Mesenchymal stem cell (in vitro differentiated cells and primary cell): ENCODE results near the gene SYT2.

Experiments
- DNase-seq: peaks from one replicate; pipeline ENCODE4 v3.0.0-alpha.2; 2013
- H2AFZ ChIP-seq: one replicate; pipeline ENCODE4 v1.6.1; 2013; ENCODE audit warnings: low read depth, mild to moderate bottlenecking, control low read depth, inconsistent platforms, low read length, moderate library complexity
- H2AK5ac ChIP-seq: 2 replicates; pipeline ENCODE4 v1.6.1; 2013; ENCODE audit warnings: low read length, moderate library complexity, mild to moderate bottlenecking, inconsistent platforms; ENCODE audit not compliant: severe bottlenecking
- H2BK120ac ChIP-seq: one replicate; pipeline ENCODE4 v1.6.1; 2013; ENCODE audit warnings: low read depth, mild to moderate bottlenecking, inconsistent platforms, low read length, moderate library complexity
- H2BK12ac ChIP-seq, 2 experiments: one replicate each; pipeline ENCODE4 v1.6.1; 2013; ENCODE audit warnings: inconsistent platforms in 2 of 2, low read length in 2 of 2, mild to moderate bottlenecking in 2 of 2, moderate library complexity in 2 of 2, control low read depth in 1 of 2
- H2BK15ac ChIP-seq: one replicate; pipeline ENCODE4 v1.6.1; 2013; ENCODE audit warnings: mild to moderate bottlenecking, low read depth, inconsistent platforms; ENCODE audit not compliant: poor library complexity, severe bottlenecking
- H2BK5ac ChIP-seq: 2 replicates; pipeline ENCODE4 v1.6.1; 2013; ENCODE audit warnings: low read depth, mild to moderate bottlenecking, low read length, control low read depth, inconsistent platforms; ENCODE audit not compliant: poor library complexity, severe bottlenecking
- H3K14ac ChIP-seq, 2 experiments: one replicate each; pipeline ENCODE4 v1.6.1; 2013; ENCODE audit warnings: inconsistent platforms in 2 of 2, low read length in 2 of 2, control low read depth in 1 of 2, mild to moderate bottlenecking in 1 of 2, moderate library complexity in 1 of 2
- H3K18ac ChIP-seq, 2 experiments: one replicate each; pipeline ENCODE4 v1.6.1; 2013; ENCODE audit warnings: inconsistent platforms in 2 of 2, low read length in 2 of 2, control low read depth in 1 of 2, low read depth in 1 of 2, mild to moderate bottlenecking in 1 of 2
- H3K23ac ChIP-seq, 2 experiments: one replicate each; pipeline ENCODE4 v1.6.1; 2013; ENCODE audit warnings: inconsistent platforms in 2 of 2, low read length in 2 of 2, mild to moderate bottlenecking in 2 of 2, moderate library complexity in 2 of 2, control low read depth in 1 of 2
- H3K27ac ChIP-seq: 2 replicates; pipeline ENCODE4 v1.5.1; 2013; ENCODE audit warnings: mild to moderate bottlenecking, moderate library complexity, low read length, control low read depth, inconsistent platforms; ENCODE audit not compliant: poor library complexity, severe bottlenecking
- H3K27me3 ChIP-seq, 2 experiments: 2 replicates each; pipeline versions ENCODE4 v1.6.1 to v1.7.0; 2013; ENCODE audit warnings: low read length in 2 of 2, mild to moderate bottlenecking in 2 of 2, moderate library complexity in 2 of 2, control low read depth in 1 of 2, inconsistent platforms in 1 of 2; ENCODE audit not compliant: control insufficient read depth in 1 of 2, insufficient read depth in 1 of 2
- H3K36me3 ChIP-seq, 2 experiments: 2 replicates each; pipeline versions ENCODE4 v1.6.1 to v1.7.0; 2013; ENCODE audit warnings: low read length in 2 of 2, control low read depth in 1 of 2, inconsistent platforms in 1 of 2, low read depth in 1 of 2, mild to moderate bottlenecking in 1 of 2; ENCODE audit not compliant: insufficient read depth in 2 of 2, control insufficient read depth in 1 of 2
- H3K4ac ChIP-seq, 2 experiments: one replicate each; pipeline ENCODE4 v1.6.1; 2013; ENCODE audit warnings: inconsistent platforms in 2 of 2, low read length in 2 of 2, mild to moderate bottlenecking in 2 of 2, moderate library complexity in 2 of 2, control low read depth in 1 of 2, low read depth in 1 of 2
- H3K4me1 ChIP-seq: 2 replicates; pipeline ENCODE4 v1.6.1; 2013; ENCODE audit warnings: low read depth, low read length, control low read depth; ENCODE audit not compliant: control insufficient read depth, insufficient read depth
- H3K4me2 ChIP-seq: 2 replicates; pipeline ENCODE4 v1.6.1; 2013; ENCODE audit warnings: low read length, mild to moderate bottlenecking, inconsistent platforms; ENCODE audit not compliant: poor library complexity, severe bottlenecking
- H3K4me3 ChIP-seq, 2 experiments: 2 replicates each; pipeline versions ENCODE4 v1.5.1 to v1.7.0; 2013; ENCODE audit warnings: low read length in 2 of 2, mild to moderate bottlenecking in 2 of 2, control low read depth in 1 of 2, low read depth in 1 of 2; ENCODE audit not compliant: insufficient read depth in 1 of 2
- H3K79me1 ChIP-seq: replicated peaks from 2 replicates; pipeline ENCODE4 v1.6.1; 2013; ENCODE audit warnings: mild to moderate bottlenecking, control low read depth, low read length, inconsistent platforms; ENCODE audit not compliant: poor library complexity, severe bottlenecking
- H3K9ac ChIP-seq: 2 replicates; pipeline ENCODE4 v1.7.0; 2013; ENCODE audit warnings: mild to moderate bottlenecking, low read length, moderate library complexity
- H3K9me3 ChIP-seq: 2 replicates; pipeline ENCODE4 v1.7.0; 2013; ENCODE audit warnings: mild to moderate bottlenecking, low read length; ENCODE audit not compliant: control insufficient read depth
- H4K8ac ChIP-seq: one replicate; pipeline ENCODE4 v1.6.1; 2013; ENCODE audit warnings: inconsistent platforms, mild to moderate bottlenecking, low read length, moderate library complexity
- H4K91ac ChIP-seq: one replicate; pipeline ENCODE4 v1.6.1; 2013; ENCODE audit warnings: mild to moderate bottlenecking, low read length, inconsistent platforms
- WGBS: methylation state at CpG from one replicate; pipeline ENCODE4 v1.1.7; 2013; ENCODE audit warnings: mixed read lengths; 5-methylcytosine and 5-hydroxymethylcytosine counted together

SYT2 gene

DNA sequence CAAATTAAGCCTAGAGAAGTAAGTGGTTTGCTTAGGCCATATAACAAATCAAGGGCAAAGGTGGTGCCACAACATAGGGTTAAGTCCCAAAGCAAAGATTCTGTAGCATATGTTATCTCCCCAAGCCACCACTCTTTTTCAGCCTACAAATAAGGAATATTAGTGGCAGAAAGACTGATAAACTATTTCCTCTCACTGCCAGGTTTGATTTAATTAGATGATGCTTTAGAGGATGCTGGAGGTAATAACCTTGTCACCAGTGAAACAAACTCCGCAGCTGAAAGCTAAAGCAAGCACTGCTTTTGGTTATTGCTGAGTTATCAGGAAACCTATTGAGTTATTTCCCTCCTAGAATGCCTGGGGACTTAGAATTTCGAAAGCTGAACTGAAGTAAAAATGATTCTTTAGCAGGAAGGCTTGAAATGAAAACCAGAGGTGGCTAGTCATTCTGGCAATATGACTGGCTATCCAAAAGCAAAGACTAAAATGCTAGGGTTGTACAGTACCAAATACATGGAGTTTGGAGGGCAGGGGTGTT lies 145.2 kb downstream of the SYT2 start:
- Histone ChIP-seq H4K8ac (no peak overlapping the region), H3K4me1 (peaks cover 8% of the 10 kb centered on the region), H3K27me3 (no peaks in the 10 kb centered on the region), H3K27ac (no peak overlapping the region), H3K4ac (no peak overlapping the region), H3K4me2 (no peak overlapping the region), H3K23ac (no peak overlapping the region), H2BK5ac (no peak overlapping the region), H3K9ac (no peak overlapping the region), H3K4me3 (no peak overlapping the region), H3K9me3 (no peaks in the 10 kb centered on the region), H2BK12ac (no peak overlapping the region), H3K14ac (no peak overlapping the region), H3K18ac (no peak overlapping the region), H2BK120ac (no peak overlapping the region), H4K91ac (no peak overlapping the region), H3K36me3 (peaks cover 0 to 3% of the 10 kb centered on the region in 2 experiments), H3K79me1 (no peaks in the 10 kb centered on the region), H2AK5ac (no peak overlapping the region), H2BK15ac (no peak overlapping the region), H2AFZ (no peak overlapping the region)
- no peak for DNase-seq
- 88% methylated on average over 2 of the region's 2 CpGs for WGBS

GRCh38 chr1:202563818-202564217 lies 146.4 kb downstream of the SYT2 start:
- H3K18ac ChIP-seq: no peak overlapping the region
- no peak overlapping the region for H3K9ac ChIP-seq
- no peak overlapping the region for H2AFZ ChIP-seq
- H2BK15ac ChIP-seq: no peak overlapping the region
- DNase-seq: no peak
- no peak overlapping the region for H2BK5ac ChIP-seq
- no peak overlapping the region for H3K27ac ChIP-seq
- no peak overlapping the region for H3K4ac ChIP-seq
- no peak overlapping the region for H2BK12ac ChIP-seq
- no peak overlapping the region for H3K23ac ChIP-seq
- peaks cover 0 to 3% of the 10 kb centered on the region in 2 experiments for H3K36me3 ChIP-seq
- H3K4me1 ChIP-seq: peaks cover 6% of the 10 kb centered on the region
- no peak overlapping the region for H2BK120ac ChIP-seq
- H2AK5ac ChIP-seq: no peak overlapping the region
- H3K14ac ChIP-seq: no peak overlapping the region
- H3K27me3 ChIP-seq: no peaks in the 10 kb centered on the region
- H3K9me3 ChIP-seq: no peaks in the 10 kb centered on the region
- H4K91ac ChIP-seq: no peak overlapping the region
- no peaks in the 10 kb centered on the region for H3K79me1 ChIP-seq
- H4K8ac ChIP-seq: no peak overlapping the region
- H3K4me2 ChIP-seq: no peak overlapping the region
- H3K4me3 ChIP-seq: no peak overlapping the region
- WGBS: 78% methylated on average over 1 of the region's 1 CpG

GRCh38 chr1:202562444-202563060 lies 147.7 kb downstream of the SYT2 start:
- Histone ChIP-seq H3K79me1 (no peaks in the 10 kb centered on the region), H3K27ac (no peak overlapping the region), H3K9me3 (no peaks in the 10 kb centered on the region), H3K36me3 (no peaks in the 10 kb centered on the region), H2BK120ac (no peak overlapping the region), H3K14ac (no peak overlapping the region), H2AFZ (no peak overlapping the region), H2BK12ac (no peak overlapping the region), H2BK15ac (no peak overlapping the region), H3K4ac (no peak overlapping the region), H4K91ac (no peak overlapping the region), H3K23ac (no peak overlapping the region), H3K18ac (no peak overlapping the region), H3K9ac (peak overlapping the region; percentile 1), H3K4me3 (no peak overlapping the region), H2BK5ac (no peak overlapping the region), H4K8ac (no peak overlapping the region), H2AK5ac (no peak overlapping the region), H3K27me3 (no peaks in the 10 kb centered on the region), H3K4me1 (peaks cover 4% of the 10 kb centered on the region), H3K4me2 (no peak overlapping the region)
- no peak for DNase-seq
- 95% methylated on average over 5 of the region's 13 CpGs for WGBS

- Histone ChIP-seq H3K9ac (no peak overlapping the region), H3K4me2 (no peak overlapping the region), H3K14ac (no peak overlapping the region), H3K36me3 (no peaks in the 10 kb centered on the region), H3K4me1 (peaks cover 4% of the 10 kb centered on the region), H3K23ac (no peak overlapping the region), H3K4ac (no peak overlapping the region), H3K79me1 (peaks cover 1% of the 10 kb centered on the region), H4K91ac (no peak overlapping the region), H3K18ac (no peak overlapping the region), H4K8ac (no peak overlapping the region), H2BK12ac (no peak overlapping the region), H2BK120ac (no peak overlapping the region), H3K27ac (no peak overlapping the region), H2BK15ac (no peak overlapping the region), H2BK5ac (no peak overlapping the region), H2AK5ac (no peak overlapping the region), H3K27me3 (no peaks in the 10 kb centered on the region), H2AFZ (no peak overlapping the region), H3K9me3 (no peaks in the 10 kb centered on the region), H3K4me3 (no peak overlapping the region)
- no peak for DNase-seq
- WGBS: 92% methylated on average over 2 of the region's 2 CpGs
Observed at GRCh38 chr1:202561726-202562443, 148.4 kb downstream of the SYT2 start.
